ENCODE results near the gene NDN. TPM values are rescaled to one million over a fixed set of nuclear protein-coding genes. Genes with fewer than 3 reads are reported as not detected.
"Not testable (repeated sequence)": the region's sequence is repeated elsewhere in the genome, so short reads cannot be mapped to it uniquely, and the experiment has no call there.

NDN gene, protein sequence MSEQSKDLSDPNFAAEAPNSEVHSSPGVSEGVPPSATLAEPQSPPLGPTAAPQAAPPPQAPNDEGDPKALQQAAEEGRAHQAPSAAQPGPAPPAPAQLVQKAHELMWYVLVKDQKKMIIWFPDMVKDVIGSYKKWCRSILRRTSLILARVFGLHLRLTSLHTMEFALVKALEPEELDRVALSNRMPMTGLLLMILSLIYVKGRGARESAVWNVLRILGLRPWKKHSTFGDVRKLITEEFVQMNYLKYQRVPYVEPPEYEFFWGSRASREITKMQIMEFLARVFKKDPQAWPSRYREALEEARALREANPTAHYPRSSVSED
- total RNA-seq, result 10 to 100 TPM; 34.2 to 60.2 (median 46.6) TPM

DNA sequence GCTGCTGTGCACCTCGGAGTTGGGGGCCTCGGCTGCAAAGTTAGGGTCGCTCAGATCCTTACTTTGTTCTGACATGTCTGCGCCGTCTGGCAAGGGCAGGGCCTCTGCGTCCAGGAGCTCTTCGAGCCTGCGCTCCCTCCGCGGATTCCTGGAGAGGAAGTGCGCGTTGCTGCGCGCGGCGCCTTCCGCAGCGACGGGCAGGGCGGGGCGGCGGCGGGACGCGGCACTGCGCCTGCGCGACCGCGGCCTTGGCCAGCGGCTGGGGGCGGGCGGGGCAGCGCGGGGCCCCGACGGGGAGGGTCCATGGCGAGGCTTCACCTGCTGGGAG lies at the start of gene NDN:
TSS of gene NDN (minus strand) at position 163 of the 328 bp plus-strand sequence. CDS start at position 75, 88 bp downstream.
- H3K9me3 ChIP-seq, result no peaks in the 10 kb centered on the region
- H3K4me1 ChIP-seq, result no peaks in the 10 kb centered on the region
- H3K27me3 ChIP-seq, result no peaks in the 10 kb centered on the region
- no peak within 1 kb of the TSS for H3K27ac ChIP-seq
- WGBS, 2 donors, result 17 to 31% methylated on average over 14 to 22 of the region's 38 CpGs
- TF ChIP-seq CTCF (IDR thresholded peaks at IDR 0.05) (no peak), POLR2A (IDR thresholded peaks at IDR 0.05) (peak in 1 of 2 donors; percentile 43)
- intact Hi-C loops (cut with DNase I), result no loop called here
- peak within 1 kb of the TSS in 2 of 3 donors; percentile 36 to 53 for H3K4me3 ChIP-seq (replicated peaks in 1 of 3)
- H3K36me3 ChIP-seq, result no peaks in the 10 kb centered on the region
- peak; percentile 50 to 61 for DNase-seq

DNA sequence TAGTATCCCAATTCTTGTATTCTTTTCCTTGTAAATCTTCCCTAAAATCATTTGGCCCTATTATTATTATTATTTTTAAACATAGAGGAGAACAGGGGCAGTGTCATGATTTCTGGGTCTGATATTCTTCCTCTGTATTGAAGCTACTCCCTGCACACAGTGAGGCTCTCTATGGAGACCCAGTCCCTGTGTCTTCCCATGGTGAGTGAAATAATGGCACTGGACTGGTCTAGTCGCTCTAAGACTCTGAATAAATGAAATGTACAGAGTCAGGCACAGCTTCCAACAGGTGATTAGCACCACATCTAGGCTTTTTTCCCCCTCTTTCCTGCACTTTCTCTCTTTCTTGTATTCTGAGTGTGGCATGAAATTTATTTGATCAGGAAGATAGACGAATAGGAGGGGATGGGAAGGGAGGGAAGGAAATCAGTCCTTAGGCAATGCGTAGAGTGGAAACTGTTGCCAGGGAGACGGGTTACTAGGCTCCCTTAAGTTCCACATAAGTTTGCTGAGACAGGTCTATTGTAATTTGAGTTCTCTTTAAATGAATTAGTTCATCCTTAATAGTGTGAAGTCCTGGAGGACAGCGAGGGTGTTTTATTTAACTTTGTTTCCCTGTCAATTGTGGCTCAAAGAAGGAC lies 49.0 kb upstream of the NDN start:
- Histone ChIP-seq H3K27me3 (no peaks in the 10 kb centered on the region), H3K9me3 (no peaks in the 10 kb centered on the region), H3K4me3 (replicated peaks in 1 of 3) (no peak overlapping the region), H3K4me1 (no peaks in the 10 kb centered on the region), H3K36me3 (no peaks in the 10 kb centered on the region), H3K27ac (no peak overlapping the region)
- intact Hi-C loops (cut with DNase I), result no loop called here
- 51 to 55% methylated on average over 5 of the region's 5 CpGs for WGBS, 2 donors
- no peak for DNase-seq
- TF ChIP-seq CTCF (IDR thresholded peaks at IDR 0.05) (no peak), POLR2A (IDR thresholded peaks at IDR 0.05) (no peak)

DNA sequence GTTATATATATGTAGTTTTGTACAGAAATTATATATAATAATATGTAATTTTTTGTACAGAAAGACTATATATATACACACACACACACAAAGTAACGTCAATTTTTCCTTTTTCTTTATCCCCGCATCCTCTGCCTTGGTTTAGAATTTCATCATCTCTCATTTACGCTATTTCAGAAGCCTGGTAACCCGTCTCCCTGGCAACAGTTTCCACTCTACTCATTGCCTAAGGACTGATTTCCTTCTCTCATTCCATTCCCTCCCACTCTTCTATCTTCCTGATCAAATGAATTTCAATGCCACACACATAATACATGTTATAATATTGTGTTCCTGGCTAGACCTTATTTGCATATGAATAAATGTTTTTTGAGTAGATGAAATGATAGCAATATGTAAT lies 47.8 kb upstream of the NDN start:
- no peaks in the 10 kb centered on the region for H3K27me3 ChIP-seq
- 70 to 72% methylated on average over 4 of the region's 4 CpGs for WGBS, 2 donors
- TF ChIP-seq POLR2A (IDR thresholded peaks at IDR 0.05), result no peak
- no peak for TF ChIP-seq CTCF (IDR thresholded peaks at IDR 0.05)

GRCh38 chr15:23713874-23714656 lies 27.0 kb upstream of the NDN start:
- H3K27ac ChIP-seq; H3K4me1 ChIP-seq; DNase-seq; intact Hi-C loops (cut with DNase I); H3K36me3 ChIP-seq; H3K9me3 ChIP-seq; H3K4me3 ChIP-seq (replicated peaks in 1 of 3); H3K27me3 ChIP-seq: not testable (repeated sequence)
- 78 to 82% methylated on average over 22 to 28 of the region's 28 CpGs for WGBS, 2 donors

More for the DNA sequence above, 47.8 kb upstream of the NDN start:
- no peak overlapping the region for H3K4me3 ChIP-seq (replicated peaks in 1 of 3)
- intact Hi-C loops (cut with DNase I), result no loop called here
- H3K9me3 ChIP-seq, result no peaks in the 10 kb centered on the region
- H3K27ac ChIP-seq, result no peak overlapping the region
- DNase-seq, result no peak
- H3K36me3 ChIP-seq, result no peaks in the 10 kb centered on the region
- no peaks in the 10 kb centered on the region for H3K4me1 ChIP-seq

- intact Hi-C loops (cut with DNase I), result no loop called here
- DNase-seq, result no peak
- no peak overlapping the region for H3K27ac ChIP-seq
- H3K27me3 ChIP-seq, result no peaks in the 10 kb centered on the region
- H3K9me3 ChIP-seq, result no peaks in the 10 kb centered on the region
- H3K4me1 ChIP-seq, result no peaks in the 10 kb centered on the region
- WGBS, 2 donors, result 63 to 79% methylated on average over 1 of the region's 1 CpG
- no peak for TF ChIP-seq CTCF (IDR thresholded peaks at IDR 0.05)
- no peak for TF ChIP-seq POLR2A (IDR thresholded peaks at IDR 0.05)
- H3K4me3 ChIP-seq (replicated peaks in 1 of 3), result no peak overlapping the region
- no peaks in the 10 kb centered on the region for H3K36me3 ChIP-seq
Observed at GRCh38 chr15:23708332-23708731, 21.2 kb upstream of the NDN start.

All from thyroid gland (tissue), 4 donors.